HUDEP-2 (cell line): Measurements from ENCODE around the gene CLIC6.

ENCODE experiments used
- DNase-seq, 76 experiments: peaks; one replicate each; lab custom pipeline; 2025; ENCODE audit not compliant: unreplicated experiment in 76 of 76; lab: John Stamatoyannopoulos, UW

The CLIC6 gene

GRCh38 chr21:34668803-34669148 is at the start of gene CLIC6:
CLIC6 (plus strand) TSS chr21:34668994; CDS start chr21:34669389, 395 bp downstream.
- DNase-seq = no peak

GRCh38 chr21:34619841-34620665 is 48.7 kb upstream of the CLIC6 start:
- no peak for DNase-seq

GRCh38 chr21:34621434-34622350 is 47.1 kb upstream of the CLIC6 start:
- DNase-seq = no peak

- no peak for DNase-seq
These were observed 45.3 kb upstream of the CLIC6 start for GRCh38 chr21:34623516-34623915.

GRCh38 chr21:34625030-34625593 is 43.7 kb upstream of the CLIC6 start:
- no peak for DNase-seq

- no peak for DNase-seq
These were observed 42.7 kb upstream of the CLIC6 start for GRCh38 chr21:34626131-34626530.

GRCh38 chr21:34630536-34631143 is 38.2 kb upstream of the CLIC6 start:
- DNase-seq = peak in 34 of 76 experiments; percentile 6 to 64 (median 45)

- DNase-seq = no peak
These were observed 36.3 kb upstream of the CLIC6 start for GRCh38 chr21:34632498-34632897.

- DNase-seq = peak in 5 of 76 experiments; percentile 10 to 22 (median 12)
These were observed 33.5 kb upstream of the CLIC6 start for GRCh38 chr21:34635307-34635706.

- no peak for DNase-seq
These were observed 31.8 kb upstream of the CLIC6 start for GRCh38 chr21:34636961-34637360.

GRCh38 chr21:34639250-34639649 is 29.5 kb upstream of the CLIC6 start:
- DNase-seq = no peak

GRCh38 chr21:34639882-34640788 is 28.7 kb upstream of the CLIC6 start:
- DNase-seq = peak in 13 of 76 experiments; percentile 2 to 29 (median 13)

- DNase-seq = no peak
These were observed 27.9 kb upstream of the CLIC6 start for GRCh38 chr21:34640858-34641257.

- DNase-seq = no peak
These were observed 26.4 kb upstream of the CLIC6 start for GRCh38 chr21:34642211-34643075.

- DNase-seq = no peak
These were observed 24.0 kb upstream of the CLIC6 start for GRCh38 chr21:34644825-34645224.

GRCh38 chr21:34647555-34647954 is 21.2 kb upstream of the CLIC6 start:
- no peak for DNase-seq

GRCh38 chr21:34648739-34649297 is 20.0 kb upstream of the CLIC6 start:
- DNase-seq = no peak

- DNase-seq = no peak
These were observed 19.4 kb upstream of the CLIC6 start for GRCh38 chr21:34649400-34649799.
